Heart left ventricle (tissue), 16 donors: ENCODE data around the gene CDK19. TPM values are rescaled to one million over a fixed set of nuclear protein-coding genes. Genes with fewer than 3 reads are reported as not detected.

ENCODE experiments used
- ATAC-seq, 4 donors: fragments of 200-7000 bp; cut with Tn5 transposase; one replicate each; pipeline ENCODE4 v1.9.1; 2020 to 2022; ENCODE audit warnings: moderate library complexity in 4 of 4, mild to moderate bottlenecking in 3 of 4, moderate number of reproducible peaks in 1 of 4
- DNase-seq, 5 donors: peaks; one replicate each; pipeline ENCODE4 v3.0.0-alpha.2; 2020
- H3K27ac ChIP-seq, 12 donors: fragments of 200-600 bp; sonication (generic) in 4 of 12; one replicate each; pipeline versions ENCODE4 v1.5.0 to v1.8.0; 2016 to 2022; ENCODE audit warnings: mild to moderate bottlenecking in 2 of 12
- H3K27me3 ChIP-seq, 9 donors: fragments of 200-600 bp; sonication (generic) in 2 of 9; one replicate each; pipeline versions ENCODE4 v1.5.1 to v1.8.0; 2016 to 2022; ENCODE audit warnings: mild to moderate bottlenecking in 3 of 9
- H3K36me3 ChIP-seq, 9 donors: fragments of 200-600 bp; sonication (generic) in 2 of 9; one replicate each; pipeline versions ENCODE4 v1.5.0 to v1.8.0; 2018 to 2022; ENCODE audit warnings: mild to moderate bottlenecking in 2 of 9
- H3K4me1 ChIP-seq, 12 donors: fragments of 200-600 bp; sonication (generic) in 4 of 12; one replicate each; pipeline versions ENCODE4 v1.5.0 to v1.8.0; 2016 to 2022; ENCODE audit warnings: mild to moderate bottlenecking in 3 of 12
- H3K4me3 ChIP-seq, 12 donors: fragments of 200-600 bp; sonication (generic) in 4 of 12; one replicate each; pipeline versions ENCODE4 v1.5.0 to v1.8.0; 2017 to 2022; ENCODE audit warnings: mild to moderate bottlenecking in 9 of 12, moderate library complexity in 4 of 12
- H3K9me3 ChIP-seq, 12 donors: fragments of 200-600 bp; sonication (generic) in 4 of 12; one replicate each; pipeline versions ENCODE4 v1.5.0 to v1.8.0; 2016 to 2022; ENCODE audit warnings: mild to moderate bottlenecking in 1 of 12
- CTCF ChIP-seq, 12 donors: fragments of 200-600 bp; sonication (generic) in 4 of 12; IDR thresholded peaks; one replicate each; pipeline versions ENCODE4 v1.5.0 to v1.8.0; 2018 to 2022; ENCODE audit warnings: antibody characterized with exemption in 12 of 12, mild to moderate bottlenecking in 5 of 12
- POLR2A ChIP-seq, 2 donors: fragments of 450-650 bp; IDR thresholded peaks; one replicate each; pipeline ENCODE4 v1.6.1; 2017; ENCODE audit warnings: antibody characterized with exemption in 2 of 2, mild to moderate bottlenecking in 2 of 2, moderate library complexity in 2 of 2
- WGBS, 4 donors: extraction: QIAGEN DNeasy Blood & Tissue Kit in 2 of 4; methylation state at CpG; one replicate each; pipeline versions ENCODE4 v1.1.5 to v1.1.7; 2013 to 2018; 5-methylcytosine and 5-hydroxymethylcytosine counted together
- intact Hi-C, 10 donors: fragments of 100-400 bp; cut with DNase I; formaldehyde crosslinking; loops; one replicate each; pipeline versions ENCODE4 v1.11.1 to v1.14.2; 2022
- polyA plus RNA-seq, 2 donors: library from polyadenylated mRNA; stranded (reverse); fragments of 200-250 nt; gene quantifications; one replicate each; pipeline ENCODE4 v1.2.3, GENCODE V29; 2013
- total RNA-seq, 9 donors: library from RNA; depleted of rRNA in 2 of 9; stranded (reverse); fragments of >200 nt in 2 of 9; fragmentation: NEBNext Ultra II Directional in 3 of 9; extraction: Animal tissue kit (Norgen Biotek cat#: 25700) in 3 of 9; gene quantifications; one replicate each; pipeline versions ENCODE4 v1.1.0 to v1.2.4, GENCODE V29; 2016 to 2023
- donor health status: ischemic (EF 13 %, LVEDD 7.1; RV severe dilation, severe dysfunction).
- donor health status: healthy with polysubstance abuse.
- donor health status: DM: no; HTN: yes; CAD: no.
- donor health status: DM: no; HTN: no; CAD: no.
- donor health status: ischemic (EF 25% LVEDD 6.9; RV normal size, moderate dysfunction).
- donor health status: ischemic (EF 25% LVEDD 5.7; RV mildly dilated, moderate dysfunction).
- donor health status: healthy.
- donor health status: DM: yes; HTN: yes; CAD: no.
- donor health status: ischemic (EF 35%, LVEDD 5.7; RV mildly dilated, moderate dysfunction).
- donor health status: nonischemic (EF 11% LVEDD 7.7; RV severe dilation, severe dysfunction).
- donor health status: DM: yes; HTN: yes; CAD: no.
- donor health status: PGD.
- donor health status: ischemic (EF 29% LVEDD 5.4; RV normal size, mild dysfunction).
- donor health status: nonischemic (EF 23%, LVEDD 6.1; RV moderate dilation, normal function).

Gene CDK19
- total and polyA plus RNA-seq, 11 donors, result 3.8 to 16.3 (median 8.3) TPM

DNA sequence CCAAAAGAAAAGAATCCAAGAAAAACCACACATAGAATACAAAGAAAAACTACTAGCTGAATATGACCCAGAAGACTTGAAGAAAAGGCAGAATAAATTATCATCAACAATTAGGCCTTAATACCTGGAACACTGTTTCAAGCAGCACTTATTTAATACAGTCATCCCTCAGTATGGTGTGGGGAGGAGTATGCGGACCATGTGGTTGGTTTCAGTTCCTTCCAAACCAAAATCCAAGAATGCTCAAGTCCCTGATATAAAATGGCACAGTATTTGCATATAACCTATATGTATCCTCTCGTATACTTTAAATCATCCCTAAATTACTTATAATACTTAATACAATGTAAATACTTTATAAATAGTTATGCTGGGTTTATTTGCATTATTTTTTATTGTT, 16.1 kb downstream of the CDK19 start:
- intact Hi-C loops, result no loop called here
- no peak for ATAC-seq
- WGBS, 4 donors, result 91 to 95% (median 94%) methylated on average over 2 of the region's 2 CpGs
- Histone ChIP-seq H3K9me3 (peaks cover 0 to 17% (median 0%) of the 10 kb centered on the region in 12 donors), H3K4me3 (no peak overlapping the region), H3K4me1 (peaks cover 0 to 3% (median 0%) of the 10 kb centered on the region in 12 donors), H3K36me3 (no peaks in the 10 kb centered on the region), H3K27me3 (no peaks in the 10 kb centered on the region), H3K27ac (no peak overlapping the region)
- TF ChIP-seq POLR2A (IDR thresholded peaks at IDR 0.05), result no peak
- TF ChIP-seq CTCF (IDR thresholded peaks at IDR 0.05), result no peak
- no peak for DNase-seq

DNA sequence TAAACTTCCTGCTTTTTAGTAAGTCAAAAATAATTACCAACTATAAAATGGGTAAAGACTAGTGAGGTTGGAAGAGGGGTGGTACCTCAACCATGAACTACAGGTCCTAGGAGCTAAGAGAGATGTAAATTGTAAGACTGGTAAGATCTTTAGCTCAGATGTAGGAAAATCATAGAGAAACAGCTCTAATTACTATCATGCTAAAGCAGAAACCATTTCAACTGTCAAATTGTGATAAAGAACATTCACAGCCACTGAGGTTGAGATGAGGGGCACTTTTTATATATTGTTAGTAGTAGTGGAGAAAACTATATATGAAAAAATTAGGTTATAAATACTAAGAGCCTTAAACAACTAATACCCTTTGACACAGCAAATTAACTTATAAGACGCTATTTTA, 20.0 kb downstream of the CDK19 start:
- no peak overlapping the region for H3K4me3 ChIP-seq
- H3K9me3 ChIP-seq, result peaks cover 0 to 6% (median 0%) of the 10 kb centered on the region in 12 donors
- WGBS, 4 donors, result 95 to 97% (median 96%) methylated on average over 1 of the region's 1 CpG
- peaks cover 0 to 3% (median 0%) of the 10 kb centered on the region in 12 donors for H3K4me1 ChIP-seq
- H3K36me3 ChIP-seq, result no peaks in the 10 kb centered on the region
- TF ChIP-seq CTCF (IDR thresholded peaks at IDR 0.05) (no peak), POLR2A (IDR thresholded peaks at IDR 0.05) (no peak)
- DNase-seq, result no peak
- H3K27me3 ChIP-seq, result no peaks in the 10 kb centered on the region
- no peak for ATAC-seq
- no peak overlapping the region for H3K27ac ChIP-seq
- intact Hi-C loops, result no loop called here

DNA sequence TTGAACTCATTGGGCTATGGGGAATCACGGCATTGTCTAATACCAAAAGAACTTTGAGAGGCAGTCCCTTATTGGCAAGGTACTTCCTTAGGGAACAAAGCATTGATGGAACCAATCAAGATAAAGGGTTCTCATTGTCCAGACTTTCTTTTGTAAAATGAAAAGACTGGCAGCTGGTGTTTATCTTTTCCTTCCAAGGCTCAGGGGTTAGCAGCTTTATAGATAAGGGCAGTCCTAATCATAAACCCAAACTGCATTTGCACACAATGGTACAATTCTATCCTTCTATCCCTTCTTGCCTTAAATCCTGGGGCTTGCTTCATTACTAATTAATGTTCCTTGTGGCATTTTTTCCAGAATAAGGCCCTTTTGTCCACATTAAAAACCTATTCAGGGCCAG, 28.6 kb downstream of the CDK19 start:
- DNase-seq (no peak), ATAC-seq (no peak)
- Histone ChIP-seq H3K27ac (no peak overlapping the region), H3K36me3 (no peaks in the 10 kb centered on the region), H3K4me3 (no peak overlapping the region), H3K4me1 (peaks cover 0 to 11% (median 6%) of the 10 kb centered on the region in 12 donors), H3K27me3 (no peaks in the 10 kb centered on the region), H3K9me3 (peaks cover 0 to 17% (median 7%) of the 10 kb centered on the region in 12 donors)
- intact Hi-C loops, result no loop called here
- TF ChIP-seq POLR2A (IDR thresholded peaks at IDR 0.05) (no peak), CTCF (IDR thresholded peaks at IDR 0.05) (no peak)
- WGBS, 4 donors, result 85 to 100% (median 87%) methylated on average over 1 of the region's 1 CpG

- no peak overlapping the region for H3K4me3 ChIP-seq
- DNase-seq (no peak), ATAC-seq (no peak)
- no peaks in the 10 kb centered on the region for H3K36me3 ChIP-seq
- intact Hi-C loops, result no loop called here
- 95 to 100% (median 97%) methylated on average over 3 of the region's 3 CpGs for WGBS, 4 donors
- no peaks in the 10 kb centered on the region for H3K27me3 ChIP-seq
- H3K4me1 ChIP-seq, result peaks cover 0 to 16% (median 8%) of the 10 kb centered on the region in 12 donors
- H3K27ac ChIP-seq, result no peak overlapping the region
- H3K9me3 ChIP-seq, result peaks cover 0 to 17% (median 7%) of the 10 kb centered on the region in 12 donors
- TF ChIP-seq POLR2A (IDR thresholded peaks at IDR 0.05) (no peak), CTCF (IDR thresholded peaks at IDR 0.05) (no peak)
Measured at GRCh38 chr6:110786271-110786670, 29.0 kb downstream of the CDK19 start.
